Measurements from ENCODE around the gene TULP4. TPM values are rescaled to one million over a fixed set of nuclear protein-coding genes. Genes with fewer than 3 reads are reported as not detected.
A peak's percentile ranks its signal among the peaks of the same experiment; 100 is the strongest.

The TULP4 gene
- total RNA-seq, 1 donor: 131 TPM

DNA sequence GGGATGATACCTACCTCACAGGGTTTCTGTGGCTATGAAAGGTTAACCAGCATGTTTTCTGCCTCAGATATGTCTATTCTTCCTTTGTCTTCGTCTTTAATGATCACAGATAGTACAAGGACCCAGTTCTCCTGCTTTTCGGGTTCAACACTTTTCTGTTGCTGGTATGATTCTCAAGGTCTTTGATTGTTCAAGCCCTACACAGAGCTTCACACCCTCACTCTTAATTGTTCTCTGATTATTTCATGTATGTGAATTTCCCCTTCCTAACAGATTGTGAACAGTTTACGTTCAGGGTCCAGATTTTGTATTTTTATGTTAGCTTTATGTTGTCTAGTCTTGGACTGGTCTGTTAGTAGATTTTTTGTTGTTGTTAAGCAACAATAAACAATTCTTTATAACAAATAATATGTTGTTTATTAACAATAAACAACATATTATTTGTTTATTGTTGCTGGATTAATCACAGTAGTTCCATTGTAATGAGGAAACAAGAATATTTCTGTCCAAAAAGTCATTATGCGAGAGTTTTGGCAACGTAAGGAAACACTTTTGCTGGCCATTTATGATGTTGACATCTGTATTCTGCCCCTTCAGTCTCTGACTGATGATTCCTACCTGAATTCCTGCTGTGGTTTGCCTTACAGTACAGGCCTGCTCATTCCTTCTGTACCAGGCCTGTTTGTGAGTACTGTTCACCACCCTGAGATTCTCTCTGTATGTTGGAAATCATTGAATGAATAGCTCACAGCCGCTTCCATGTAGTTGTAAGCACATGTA is 27.2 kb upstream of the TULP4 start:
- TF ChIP-seq, protein P1, sequence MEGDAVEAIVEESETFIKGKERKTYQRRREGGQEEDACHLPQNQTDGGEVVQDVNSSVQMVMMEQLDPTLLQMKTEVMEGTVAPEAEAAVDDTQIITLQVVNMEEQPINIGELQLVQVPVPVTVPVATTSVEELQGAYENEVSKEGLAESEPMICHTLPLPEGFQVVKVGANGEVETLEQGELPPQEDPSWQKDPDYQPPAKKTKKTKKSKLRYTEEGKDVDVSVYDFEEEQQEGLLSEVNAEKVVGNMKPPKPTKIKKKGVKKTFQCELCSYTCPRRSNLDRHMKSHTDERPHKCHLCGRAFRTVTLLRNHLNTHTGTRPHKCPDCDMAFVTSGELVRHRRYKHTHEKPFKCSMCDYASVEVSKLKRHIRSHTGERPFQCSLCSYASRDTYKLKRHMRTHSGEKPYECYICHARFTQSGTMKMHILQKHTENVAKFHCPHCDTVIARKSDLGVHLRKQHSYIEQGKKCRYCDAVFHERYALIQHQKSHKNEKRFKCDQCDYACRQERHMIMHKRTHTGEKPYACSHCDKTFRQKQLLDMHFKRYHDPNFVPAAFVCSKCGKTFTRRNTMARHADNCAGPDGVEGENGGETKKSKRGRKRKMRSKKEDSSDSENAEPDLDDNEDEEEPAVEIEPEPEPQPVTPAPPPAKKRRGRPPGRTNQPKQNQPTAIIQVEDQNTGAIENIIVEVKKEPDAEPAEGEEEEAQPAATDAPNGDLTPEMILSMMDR (IDR thresholded peaks at IDR 0.05; ENCODE audit: insufficient read depth, low read length): no peak
- H3K4me3 ChIP-seq (ENCODE audit: low read depth, low read length): no peak overlapping the region
- DNase-seq (ENCODE audit: low read depth): no peak

DNA sequence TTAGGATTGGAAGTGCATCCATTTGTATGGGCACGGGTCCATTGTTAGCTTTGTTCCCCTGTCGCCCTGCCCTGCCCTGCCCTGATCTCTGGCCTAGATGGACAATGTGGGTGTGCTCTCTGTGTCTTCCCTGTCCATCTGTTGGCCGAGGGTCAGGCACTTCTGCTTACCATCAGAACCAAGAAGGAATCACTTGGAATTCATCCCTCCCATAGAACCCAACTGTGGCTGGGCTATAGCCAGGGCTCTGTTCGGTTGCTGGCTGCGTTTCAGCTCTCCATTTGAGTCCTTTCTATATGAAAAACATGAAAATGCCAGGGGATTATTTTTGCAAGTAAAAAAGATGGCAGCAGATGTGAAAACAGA is 26.6 kb upstream of the TULP4 start:
- TF ChIP-seq, protein P1 (IDR thresholded peaks at IDR 0.05; ENCODE audit: insufficient read depth, low read length): no peak
- no peak overlapping the region for H3K4me3 ChIP-seq (ENCODE audit: low read depth, low read length)
- DNase-seq (ENCODE audit: low read depth): peak; percentile 43

DNA sequence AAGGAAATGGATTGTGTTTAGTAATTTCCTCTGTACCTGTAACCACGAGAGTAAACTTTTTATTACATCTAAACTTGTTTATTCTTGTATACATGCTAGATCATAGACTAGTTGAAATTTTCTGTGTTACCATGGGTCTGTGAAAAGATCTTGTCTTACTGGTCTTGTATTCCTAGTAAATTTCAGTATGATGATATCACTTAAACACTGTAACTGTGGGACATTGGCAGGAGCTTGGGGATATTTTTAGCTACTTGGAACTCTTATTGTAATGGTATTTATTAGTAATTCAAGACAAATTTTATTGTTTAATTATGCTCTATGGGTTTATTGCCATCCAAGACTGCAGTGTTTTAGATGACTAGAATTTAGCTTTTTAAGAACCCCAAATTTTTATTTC is 25.9 kb upstream of the TULP4 start:
- no peak overlapping the region for H3K4me3 ChIP-seq (ENCODE audit: low read depth, low read length)
- peak; percentile 78 for DNase-seq (ENCODE audit: low read depth)

DNA sequence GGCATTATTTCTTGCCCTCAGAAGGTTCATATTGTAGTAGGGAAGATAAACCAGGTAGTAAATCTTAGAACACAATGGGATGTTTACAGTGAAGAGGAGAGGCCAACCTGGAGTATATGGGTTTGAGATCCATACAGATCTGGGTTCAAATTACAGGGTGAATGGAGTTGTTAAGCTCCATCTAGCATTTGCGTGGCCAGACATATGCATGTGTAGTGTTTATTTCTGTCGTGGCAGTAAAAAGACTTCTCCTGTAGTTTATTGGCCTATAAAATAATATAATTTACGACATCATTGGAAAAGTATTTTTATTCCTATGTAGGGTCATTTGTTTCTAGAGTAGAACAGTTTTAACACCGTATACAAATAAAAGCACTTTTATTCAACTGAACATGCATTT is 25.2 kb upstream of the TULP4 start:
- H3K4me3 ChIP-seq (ENCODE audit: low read depth, low read length): no peak overlapping the region
- TF ChIP-seq, protein P1 (IDR thresholded peaks at IDR 0.05; ENCODE audit: insufficient read depth, low read length): no peak
- no peak for DNase-seq (ENCODE audit: low read depth)

More for the DNA sequence above, 25.9 kb upstream of the TULP4 start:
- TF ChIP-seq, protein P1 (IDR thresholded peaks at IDR 0.05; ENCODE audit: insufficient read depth, low read length): no peak

DNA sequence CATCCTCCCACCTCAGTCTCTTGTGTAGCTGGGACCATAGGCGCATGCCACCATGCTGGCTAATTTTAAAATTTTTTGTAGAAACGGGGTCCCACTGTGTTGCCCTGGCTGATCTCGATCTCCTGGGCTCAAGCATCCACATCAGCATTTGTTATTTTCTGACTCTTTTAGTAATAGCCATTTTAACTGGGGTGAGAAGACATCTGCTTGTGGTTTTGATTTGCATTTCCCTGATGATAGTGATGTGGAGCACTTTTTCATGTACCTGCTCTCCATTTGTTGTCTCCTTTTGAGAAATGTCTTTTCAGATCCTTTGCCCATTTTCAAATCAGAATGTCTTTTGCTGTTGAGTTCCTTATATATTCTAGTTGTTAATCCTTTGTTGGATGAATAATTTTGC is 22.2 kb upstream of the TULP4 start:
- no peak for DNase-seq (ENCODE audit: low read depth)
- no peak overlapping the region for H3K4me3 ChIP-seq (ENCODE audit: low read depth, low read length)
- TF ChIP-seq, protein P1 (IDR thresholded peaks at IDR 0.05; ENCODE audit: insufficient read depth, low read length): no peak

DNA sequence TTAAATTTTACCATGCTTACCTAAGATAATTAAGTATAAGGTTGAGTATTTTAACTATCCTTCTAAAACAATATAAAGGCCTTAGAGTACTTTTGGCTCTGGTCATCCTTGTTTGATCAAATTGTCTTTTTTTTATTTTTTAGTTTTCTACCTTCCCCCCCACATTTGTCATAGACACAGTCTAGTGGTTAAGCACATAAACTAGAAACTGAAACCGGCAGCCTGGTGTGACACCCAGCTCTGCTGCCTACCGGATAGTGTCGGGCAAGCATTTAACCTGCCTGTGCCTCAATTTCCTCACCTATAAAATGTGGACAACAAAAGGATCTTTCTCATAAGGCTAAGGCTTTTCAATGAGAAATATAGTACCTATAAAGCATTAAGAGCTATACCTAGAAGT is 21.6 kb upstream of the TULP4 start:
- DNase-seq (ENCODE audit: low read depth): no peak
- H3K4me3 ChIP-seq (ENCODE audit: low read depth, low read length): no peak overlapping the region
- TF ChIP-seq, protein P1 (IDR thresholded peaks at IDR 0.05; ENCODE audit: insufficient read depth, low read length): no peak

DNA sequence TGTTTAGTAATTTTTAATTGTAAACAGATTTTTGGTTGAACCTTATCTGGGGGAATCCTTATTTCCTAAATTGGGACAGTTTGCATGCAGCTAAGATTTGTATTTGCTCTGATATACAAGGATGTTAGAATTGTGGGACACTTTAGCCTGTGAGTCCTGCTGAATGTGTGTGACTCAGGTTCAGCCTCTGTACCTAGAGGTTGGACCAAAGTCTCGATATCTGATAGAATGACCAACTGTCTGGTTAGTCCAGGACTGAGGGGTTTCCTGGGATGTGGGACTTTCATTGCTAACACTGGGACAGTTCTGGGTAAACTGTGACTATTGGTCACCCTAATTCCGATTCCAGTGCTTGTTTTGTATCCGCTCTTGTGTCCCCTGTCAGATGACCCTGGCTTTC is 20.2 kb upstream of the TULP4 start:
- TF ChIP-seq, protein P1 (IDR thresholded peaks at IDR 0.05; ENCODE audit: insufficient read depth, low read length): no peak
- no peak overlapping the region for H3K4me3 ChIP-seq (ENCODE audit: low read depth, low read length)
- no peak for DNase-seq (ENCODE audit: low read depth)

All from fibroblast of the aortic adventitia (primary cell).